NOMO-1 treated with DMSO at 0.1 percent for 48 hours (cell line): ENCODE measurements around the gene HRH3.

Experiments
- DNase-seq: peaks from one replicate; lab custom pipeline; 2025; ENCODE audit not compliant: unreplicated experiment; lab: John Stamatoyannopoulos, UW

Gene HRH3

DNA sequence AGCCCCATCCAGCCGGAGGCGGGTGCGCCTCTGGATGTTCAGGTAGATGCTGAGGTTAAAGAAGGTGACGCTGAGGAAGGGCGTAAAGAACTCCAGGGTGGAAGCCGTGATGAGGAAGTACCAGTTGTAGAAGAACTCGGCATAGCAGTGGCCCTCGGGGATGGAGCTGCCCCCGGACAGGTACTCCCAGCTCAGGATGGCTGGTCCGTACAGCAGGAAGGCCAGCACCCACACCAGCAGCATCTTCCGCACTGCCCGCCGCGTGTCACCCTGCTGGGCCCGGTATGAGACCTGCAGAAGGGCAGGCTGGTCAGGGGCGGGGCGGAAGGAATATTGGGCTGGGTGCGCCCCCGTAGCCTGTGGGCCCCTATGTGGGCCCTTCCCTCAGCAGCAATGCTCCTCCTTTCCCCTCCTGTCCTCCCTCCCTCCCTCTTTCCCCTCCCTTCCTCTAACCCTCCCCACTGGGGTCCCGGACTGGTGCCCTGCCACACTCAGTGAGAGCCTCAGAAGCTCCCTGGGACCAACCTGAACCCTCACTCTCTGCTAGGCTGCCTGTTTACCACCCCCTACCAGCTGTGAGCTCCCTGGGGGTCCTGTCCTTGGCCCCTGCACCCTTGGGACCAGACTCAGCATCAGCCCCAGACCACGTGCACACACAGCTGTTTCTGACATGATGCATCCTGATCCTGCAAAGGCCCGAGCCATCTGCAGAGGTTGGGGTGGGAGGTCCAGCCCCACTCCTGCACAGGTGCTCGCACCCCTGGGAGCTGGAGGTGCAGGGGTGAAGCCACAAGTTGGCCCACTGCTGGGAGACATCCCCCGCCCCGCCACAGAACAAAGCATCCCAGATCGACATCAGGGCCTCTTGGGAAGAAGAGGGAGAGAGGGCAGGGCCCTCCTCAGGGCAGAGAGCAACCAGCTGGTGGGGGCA lies 3.2 kb downstream of the HRH3 start:
- no peak for DNase-seq

GRCh38 chr20:62215991-62216635 lies 4.0 kb downstream of the HRH3 start:
- DNase-seq, result no peak

- DNase-seq, result no peak
Observed at GRCh38 chr20:62215020-62215990, 4.8 kb downstream of the HRH3 start.

GRCh38 chr20:62214067-62214466 lies 6.0 kb downstream of the HRH3 start:
- no peak for DNase-seq

GRCh38 chr20:62212299-62212698 lies 7.8 kb downstream of the HRH3 start:
- no peak for DNase-seq

GRCh38 chr20:62211769-62212288 lies 8.2 kb downstream of the HRH3 start:
- no peak for DNase-seq

DNA sequence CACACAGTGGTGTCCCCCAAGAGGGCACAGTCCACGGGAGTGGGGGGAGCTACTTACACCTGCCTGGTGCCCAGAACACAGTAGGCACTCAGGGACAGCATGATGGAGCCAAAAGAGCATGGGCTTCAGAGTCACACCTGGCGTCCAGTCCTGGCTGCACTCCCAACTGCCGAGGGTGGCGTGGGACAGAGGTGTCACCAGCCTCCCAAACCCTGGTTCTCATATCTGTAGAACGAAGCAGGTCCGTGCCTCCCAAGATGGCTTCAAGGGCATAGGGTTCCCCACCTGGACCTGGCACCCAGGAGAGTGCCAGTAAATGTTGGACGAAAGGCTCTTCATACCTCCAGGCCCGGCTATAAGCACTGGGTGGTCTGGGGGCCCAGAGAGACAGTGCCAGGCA lies 8.9 kb downstream of the HRH3 start:
- DNase-seq, result no peak

GRCh38 chr20:62210496-62210855 lies 9.6 kb downstream of the HRH3 start:
- no peak for DNase-seq

DNA sequence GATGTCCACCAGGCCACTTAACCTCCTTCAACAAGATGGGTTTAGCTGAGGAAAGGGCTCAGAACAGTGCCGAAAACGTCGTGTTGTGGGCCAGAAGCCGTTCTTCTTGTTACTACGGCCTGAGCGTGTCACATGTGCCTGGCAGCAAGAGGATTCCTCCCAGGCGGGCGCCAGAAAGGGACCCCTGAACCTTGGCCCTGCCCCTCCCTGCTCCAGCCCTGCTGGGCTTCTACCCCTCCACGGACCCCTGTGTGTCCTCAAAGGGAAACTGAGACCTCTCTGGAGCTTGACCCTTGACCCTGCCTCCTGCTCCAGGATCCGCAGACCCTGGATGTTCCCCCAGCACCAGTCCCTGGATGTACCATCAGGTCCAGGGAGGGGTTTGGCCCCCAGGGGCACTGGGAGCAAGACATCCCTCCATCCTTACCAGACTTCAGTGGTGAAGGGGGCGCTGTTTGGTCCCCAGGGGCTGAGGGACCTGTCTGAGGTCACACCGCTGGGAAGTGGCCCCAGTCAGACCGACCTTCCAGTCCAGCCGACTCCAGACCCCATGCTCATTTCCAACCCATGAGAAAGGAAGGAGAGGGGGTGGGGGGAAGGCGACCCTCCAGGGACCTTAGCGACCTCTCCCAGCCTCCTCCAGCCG lies 10.1 kb downstream of the HRH3 start:
- DNase-seq, result no peak

DNA sequence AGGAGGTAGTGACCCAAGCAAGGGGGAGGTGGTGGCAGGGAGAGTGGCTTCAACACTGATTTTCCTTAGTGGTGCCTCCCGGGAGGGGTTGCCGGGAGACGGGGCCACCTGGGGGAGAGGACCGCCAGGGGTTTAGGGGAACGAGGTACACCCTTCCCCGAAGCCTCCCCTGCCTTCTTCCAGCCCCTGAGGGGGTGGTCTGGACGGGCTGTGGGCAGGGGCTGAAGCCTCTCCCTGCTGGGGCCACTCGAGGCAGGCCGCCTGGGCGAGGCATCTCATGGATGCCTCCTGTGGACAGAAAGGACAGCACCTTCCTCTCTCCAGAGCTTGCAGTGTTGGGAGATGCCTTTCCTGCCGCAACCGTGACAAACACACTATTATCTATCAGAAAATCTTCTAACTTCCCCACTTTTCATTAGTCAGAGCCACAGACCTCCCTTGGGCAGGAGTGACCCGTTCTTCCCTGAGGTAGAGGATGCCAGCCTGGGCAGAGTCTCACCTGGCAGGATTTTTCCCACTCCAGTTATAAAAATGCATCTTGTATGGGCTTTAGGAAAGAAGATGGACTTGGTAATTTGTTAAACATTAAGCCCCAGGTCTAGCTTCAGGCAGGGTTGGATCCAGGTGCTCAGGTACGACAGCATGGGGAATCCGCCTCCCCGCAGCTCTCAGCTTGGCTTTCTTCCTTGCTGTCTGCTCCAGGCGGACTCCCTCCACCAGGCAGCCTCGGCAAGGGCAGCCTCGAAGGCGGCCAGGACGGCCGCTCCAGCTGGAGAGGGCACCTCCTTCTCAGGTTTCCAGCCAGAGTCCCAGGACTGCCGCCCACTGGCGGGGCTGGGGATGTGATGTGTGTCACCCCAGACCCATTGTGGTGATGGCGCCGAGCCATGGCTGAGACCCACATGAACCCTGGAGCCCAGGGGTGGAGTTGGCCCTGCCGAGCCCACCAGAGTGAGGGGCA lies 11.0 kb downstream of the HRH3 start:
- DNase-seq, result no peak

- DNase-seq, result no peak
Observed at GRCh38 chr20:62208061-62208794, 11.8 kb downstream of the HRH3 start.

DNA sequence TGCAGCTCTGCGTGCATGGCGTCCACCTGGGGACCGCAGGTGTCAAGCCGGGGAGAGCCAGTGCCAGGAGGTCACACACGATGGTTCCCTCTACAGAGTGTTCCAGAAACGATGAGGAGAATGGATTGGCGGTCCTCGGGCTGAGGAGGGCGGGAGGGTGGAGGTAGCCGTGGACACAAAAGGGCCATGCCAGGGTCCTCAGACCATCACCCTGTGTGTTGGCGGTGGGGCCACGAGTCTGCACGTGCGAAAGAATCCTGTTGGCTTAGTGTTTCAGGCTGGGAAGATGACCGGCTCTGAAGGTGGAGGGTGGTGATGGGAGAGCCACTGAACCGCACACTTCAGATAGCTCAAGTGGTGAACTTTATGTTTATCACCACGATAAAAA lies 13.7 kb downstream of the HRH3 start:
- no peak for DNase-seq

DNA sequence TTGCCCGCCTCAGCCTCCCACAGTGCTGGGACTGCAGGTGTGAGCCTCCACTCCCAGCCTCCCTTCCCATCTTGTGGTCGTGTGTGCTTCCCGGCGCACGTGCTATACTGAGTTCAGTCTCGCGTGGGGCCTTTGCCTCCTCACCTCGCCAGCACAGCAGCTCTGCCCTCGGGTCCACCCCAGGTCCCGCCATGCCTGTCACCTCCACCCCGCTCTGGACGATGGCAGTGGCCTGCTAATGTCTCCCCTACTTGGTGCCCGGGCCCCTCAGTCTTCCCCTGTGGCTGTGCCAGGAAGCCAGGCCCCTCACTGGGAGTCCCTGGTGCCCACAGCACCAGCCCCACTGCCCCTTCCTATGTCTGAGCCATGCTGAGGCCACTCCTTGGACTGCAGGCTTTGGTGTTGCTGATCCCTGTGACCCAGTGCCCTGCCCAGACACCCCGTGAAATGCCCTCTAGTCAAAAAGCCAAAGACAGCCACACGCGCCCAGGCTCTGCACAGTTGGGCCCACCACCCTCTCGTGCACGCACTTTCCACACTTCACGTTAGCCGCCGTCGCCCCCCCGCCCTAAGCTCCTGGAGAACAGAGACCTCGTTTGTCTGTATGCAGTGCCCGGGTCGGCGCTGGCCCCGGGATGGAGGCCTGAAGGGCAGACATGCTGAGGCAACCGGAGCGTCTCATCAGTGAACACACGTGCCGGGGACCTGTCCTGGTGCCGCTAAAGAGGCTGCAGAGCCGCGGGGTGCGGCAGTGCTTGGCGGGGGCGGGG lies 14.3 kb downstream of the HRH3 start:
- DNase-seq, result no peak

GRCh38 chr20:62203378-62204030 lies 16.6 kb downstream of the HRH3 start:
- DNase-seq, result no peak

GRCh38 chr20:62202676-62203377 lies 17.3 kb downstream of the HRH3 start:
- DNase-seq, result no peak

DNA sequence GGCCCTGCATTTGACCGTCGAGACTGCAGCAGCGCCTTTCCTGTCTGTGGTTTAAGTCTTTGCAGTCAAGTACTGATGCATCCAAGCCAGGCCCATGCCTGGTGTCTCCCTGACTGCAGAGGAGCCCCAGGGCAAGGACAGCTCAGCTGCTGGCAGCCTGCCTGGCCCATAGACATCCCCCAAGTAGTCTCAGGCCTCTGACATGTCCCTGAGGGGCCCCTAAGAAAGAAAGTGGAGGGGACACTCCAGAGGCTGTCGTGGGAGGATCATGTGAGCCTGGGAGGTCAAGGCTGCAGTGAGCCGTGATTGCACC lies 18.0 kb downstream of the HRH3 start:
- DNase-seq, result no peak
